SK-N-SH (cell line): ENCODE data around the gene ARMC7. TPM values are rescaled to one million over a fixed set of nuclear protein-coding genes. Genes with fewer than 3 reads are reported as not detected.

Source experiments
- CTCF ChIA-PET: fragments of 300-600, 350-600 bp; formaldehyde crosslinking; extraction: SDS; loops from one replicate; lab custom pipeline; 2021; lab: Yijun Ruan, JAX
- POLR2A ChIA-PET: fragments of 350-600 bp; sonication (Branson Sonifier 250); formaldehyde crosslinking; extraction: SDS; loops from one replicate; lab custom pipeline; 2020; ENCODE audit warnings: antibody characterized with exemption, inconsistent platforms; lab: Yijun Ruan, JAX
- DNase-seq: peaks from one replicate; pipeline ENCODE4 v3.0.0; 2012
- H2AFZ ChIP-seq: fragments of 200-600 bp; sonication (generic); 2 replicates; pipeline ENCODE4 v1.8.1; 2016; ENCODE audit warnings: antibody characterized with exemption, mild to moderate bottlenecking, low read depth
- H3F3A ChIP-seq: fragments of 200-600 bp; sonication (generic); replicated peaks from 2 replicates; pipeline ENCODE3; 2016; ENCODE audit warnings: antibody characterized with exemption, mild to moderate bottlenecking; ENCODE audit not compliant: insufficient read depth
- H3K27ac ChIP-seq, 2 experiments: fragments of 200-500 bp in 1 of 2; fragments of 200-600 bp in 1 of 2; sonication (Bioruptor generic) in 1 of 2; sonication (generic), shearing (Covaris generic) in 1 of 2; 2 replicates each; pipeline versions ENCODE4 v1.5.1 to v1.6.1; 2014 to 2016; ENCODE audit warnings: low read depth in 2 of 2, inconsistent platforms in 1 of 2, low read length in 1 of 2, mild to moderate bottlenecking in 1 of 2, mixed read lengths in 1 of 2
- H3K27me3 ChIP-seq: fragments of 200-600 bp; sonication (generic), shearing (Covaris generic); 2 replicates; pipeline ENCODE4 v1.6.1; 2016; ENCODE audit warnings: mixed run types; ENCODE audit not compliant: insufficient read depth
- H3K36me3 ChIP-seq, 2 experiments: fragments of 200-500 bp in 1 of 2; fragments of 200-600 bp in 1 of 2; sonication (Bioruptor generic) in 1 of 2; sonication (generic) in 1 of 2; replicated peaks in 1 of 2; 2 replicates each; pipeline versions ENCODE3 to v1.5.1; 2014 to 2016; ENCODE audit warnings: low read length in 1 of 2, mild to moderate bottlenecking in 1 of 2; ENCODE audit not compliant: insufficient read depth in 2 of 2, control insufficient read depth in 1 of 2
- H3K4me1 ChIP-seq, 2 experiments: fragments of 200-500 bp in 1 of 2; fragments of 200-600 bp in 1 of 2; sonication (Bioruptor generic) in 1 of 2; sonication (generic), shearing (Covaris generic) in 1 of 2; 2 replicates each; pipeline versions ENCODE4 v1.5.1 to v1.6.1; 2014 to 2016; ENCODE audit warnings: low read depth in 1 of 2, low read length in 1 of 2, mixed run types in 1 of 2; ENCODE audit not compliant: insufficient read depth in 2 of 2, control insufficient read depth in 1 of 2
- H3K4me2 ChIP-seq: fragments of 200-600 bp; sonication (generic), shearing (Covaris generic); 2 replicates; pipeline ENCODE4 v1.6.1; 2017; ENCODE audit warnings: mixed run types
- H3K4me3 ChIP-seq, 2 experiments: fragments of 200-500 bp in 1 of 2; fragments of 200-600 bp in 1 of 2; sonication (Bioruptor generic) in 1 of 2; sonication (generic), shearing (Covaris generic) in 1 of 2; 2 replicates each; pipeline versions ENCODE4 v1.5.1 to v1.8.1; 2014 to 2016; ENCODE audit warnings: low read depth in 2 of 2, inconsistent platforms in 1 of 2, low read length in 1 of 2, mild to moderate bottlenecking in 1 of 2, mixed read lengths in 1 of 2, moderate library complexity in 1 of 2
- H3K79me2 ChIP-seq: fragments of 200-600 bp; sonication (generic); 2 replicates; pipeline ENCODE4 v1.8.1; 2017; ENCODE audit warnings: mild to moderate bottlenecking; ENCODE audit not compliant: insufficient read depth
- H3K9ac ChIP-seq: fragments of 200-600 bp; sonication (generic); 2 replicates; pipeline ENCODE4 v1.6.1; 2017; ENCODE audit warnings: mixed run types
- H3K9me2 ChIP-seq: fragments of 200-600 bp; sonication (generic); 2 replicates; pipeline ENCODE4 v1.6.1; 2017; ENCODE audit warnings: mixed run types
- H3K9me3 ChIP-seq: fragments of 200-600 bp; sonication (generic); 2 replicates; pipeline ENCODE4 v1.6.1; 2017; ENCODE audit warnings: mixed run types, mild to moderate bottlenecking, moderate library complexity
- H4K20me1 ChIP-seq: fragments of 200-600 bp; sonication (generic); 2 replicates; pipeline ENCODE4 v1.6.1; 2017; ENCODE audit warnings: mild to moderate bottlenecking, mixed run types; ENCODE audit not compliant: insufficient read depth
- ELF1 ChIP-seq: IDR thresholded peaks from 2 replicates; pipeline ENCODE4 v1.4.0; 2012
- EP300 ChIP-seq, 2 experiments: IDR thresholded peaks; 2 replicates each; pipeline versions ENCODE4 v1.4.0 to v1.6.1; 2012; ENCODE audit warnings: borderline replicate concordance in 1 of 2, low read depth in 1 of 2, low read length in 1 of 2
- EZH2phosphoT487 ChIP-seq: fragments of 200-600 bp; sonication (generic); IDR thresholded peaks from 2 replicates; pipeline ENCODE4 v1.6.1; 2017; ENCODE audit warnings: low read depth, mixed run types, mild to moderate bottlenecking, antibody characterized with exemption, moderate library complexity, borderline replicate concordance
- GABPA ChIP-seq: IDR thresholded peaks from 2 replicates; pipeline ENCODE4 v1.4.0; 2012; ENCODE audit warnings: low read depth, mild to moderate bottlenecking
- GATA2 ChIP-seq: sonication (generic); formaldehyde crosslinking; IDR thresholded peaks from 2 replicates; pipeline ENCODE4 v1.5.0; 2020; ENCODE audit warnings: mild to moderate bottlenecking, missing genetic modification reagents
- NFIC ChIP-seq: IDR thresholded peaks from 2 replicates; pipeline ENCODE4 v1.4.0; 2012; ENCODE audit warnings: borderline replicate concordance
- NRF1 ChIP-seq: IDR thresholded peaks from 2 replicates; pipeline ENCODE4 v1.6.1; 2012; ENCODE audit warnings: low read depth, mild to moderate bottlenecking, low read length
- PBX3 ChIP-seq: IDR thresholded peaks from 2 replicates; pipeline ENCODE4; 2012
- POLR2AphosphoS5 ChIP-seq: IDR thresholded peaks from 2 replicates; pipeline ENCODE4 v1.6.1; 2012; ENCODE audit warnings: low read depth, low read length
- RAD21 ChIP-seq: IDR thresholded peaks from 2 replicates; pipeline ENCODE4 v1.6.1; 2012; ENCODE audit warnings: mild to moderate bottlenecking, low read length
- RXRA ChIP-seq: IDR thresholded peaks from 2 replicates; pipeline ENCODE4 v1.4.0; 2012; ENCODE audit warnings: low read depth, mild to moderate bottlenecking, borderline replicate concordance
- SMC3 ChIP-seq: IDR thresholded peaks from 2 replicates; pipeline ENCODE4 v1.6.1; 2012; ENCODE audit warnings: low read depth, low read length, improper control_type of control experiment
- TCF12 ChIP-seq: IDR thresholded peaks from 2 replicates; pipeline ENCODE4 v1.4.0; 2012
- YY1 ChIP-seq: IDR thresholded peaks from 2 replicates; pipeline ENCODE4 v1.4.0; 2012; ENCODE audit warnings: low read depth, mild to moderate bottlenecking
- WGBS: methylation state at CpG from one replicate; pipeline ENCODE4 v1.1.6; 2017; ENCODE audit warnings: low lambda C conversion rate; 5-methylcytosine and 5-hydroxymethylcytosine counted together
- polyA plus RNA-seq, 3 experiments: library from polyadenylated mRNA; depleted of rRNA; stranded (reverse); fragments of >200 nt; gene quantifications; 2 replicates each; pipeline ENCODE4 v1.2.3, GENCODE V29; 2012
- TF ChIP-seq, protein P1 (sequence below): fragments of 150-350 bp; IDR thresholded peaks from 2 replicates; pipeline ENCODE4 v1.6.1; 2016; ENCODE audit warnings: mild to moderate bottlenecking, low read depth, low read length
- TF ChIP-seq, protein P2 (sequence below): IDR thresholded peaks from 2 replicates; pipeline ENCODE4 v1.4.0; 2012; ENCODE audit warnings: low read depth

Gene ARMC7
- polyA plus RNA-seq, 1 of the 3 experiments (the other 2 are of a cell fraction): 10.8 TPM

DNA sequence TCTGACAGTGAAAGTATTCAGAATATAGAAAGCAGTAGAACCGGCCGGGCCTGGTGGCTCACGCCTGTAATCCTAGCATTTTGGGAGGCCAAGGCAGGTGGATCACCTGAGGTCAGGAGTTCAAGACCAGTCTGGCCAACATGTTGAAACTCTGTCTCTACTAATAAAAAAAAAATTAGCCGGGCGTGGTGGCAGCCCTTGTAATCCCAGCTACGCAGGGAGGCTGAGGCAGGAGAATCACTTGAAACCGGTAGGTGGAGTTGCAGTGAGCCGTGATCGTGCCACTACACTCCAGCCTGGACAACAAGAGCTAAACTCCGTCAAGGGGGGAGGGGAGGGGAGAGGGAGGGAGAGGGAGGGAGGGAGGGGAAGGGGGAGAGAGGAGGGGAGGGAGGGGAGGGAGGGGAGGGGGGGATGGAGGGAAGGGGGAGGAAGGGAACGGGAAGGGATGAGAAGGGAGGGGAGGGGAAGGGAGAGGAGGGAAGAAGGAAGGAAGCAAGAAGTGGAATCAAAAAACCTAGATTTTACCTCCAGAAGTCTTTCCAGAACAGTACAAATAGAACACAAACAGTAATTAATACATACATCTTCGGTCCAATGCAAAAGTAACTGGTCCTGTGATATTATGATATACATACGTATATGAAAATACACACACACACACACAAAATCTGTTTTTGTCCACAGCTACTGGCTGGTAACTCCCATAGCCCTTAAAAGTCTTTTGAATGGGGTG lies 32.6 kb downstream of the ARMC7 start:
- CTCF ChIA-PET: interaction anchor here (1.5 to 1.7 kb wide), 2 partner anchors 12 to 28 kb away, joined by 3 to 17 read pairs; partner anchors contain the start of gene NT5C
- H3K27me3 ChIP-seq: no peaks in the 10 kb centered on the region
- no peaks in the 10 kb centered on the region for H3K9me2 ChIP-seq
- DNase-seq: no peak
- peaks cover 71% of the 10 kb centered on the region for H3F3A ChIP-seq
- H2AFZ ChIP-seq: no peak overlapping the region
- TF ChIP-seq SMC3 (no peak), EZH2phosphoT487 (no peak), RAD21 (no peak), YY1 (no peak), RXRA (no peak), PBX3 (no peak), GATA2 (CRISPR knock-in tag) (no peak), GABPA (no peak), NRF1 (no peak), NFIC (no peak)
- TF ChIP-seq, protein P1, sequence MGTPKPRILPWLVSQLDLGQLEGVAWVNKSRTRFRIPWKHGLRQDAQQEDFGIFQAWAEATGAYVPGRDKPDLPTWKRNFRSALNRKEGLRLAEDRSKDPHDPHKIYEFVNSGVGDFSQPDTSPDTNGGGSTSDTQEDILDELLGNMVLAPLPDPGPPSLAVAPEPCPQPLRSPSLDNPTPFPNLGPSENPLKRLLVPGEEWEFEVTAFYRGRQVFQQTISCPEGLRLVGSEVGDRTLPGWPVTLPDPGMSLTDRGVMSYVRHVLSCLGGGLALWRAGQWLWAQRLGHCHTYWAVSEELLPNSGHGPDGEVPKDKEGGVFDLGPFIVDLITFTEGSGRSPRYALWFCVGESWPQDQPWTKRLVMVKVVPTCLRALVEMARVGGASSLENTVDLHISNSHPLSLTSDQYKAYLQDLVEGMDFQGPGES: no peak
- 92% methylated on average over 13 of the region's 13 CpGs for WGBS
- no peaks in the 10 kb centered on the region for H3K9me3 ChIP-seq
- no peak overlapping the region for H3K4me3 ChIP-seq
- no peak overlapping the region for H3K9ac ChIP-seq
- H3K27ac ChIP-seq: no peak overlapping the region
- H4K20me1 ChIP-seq: peaks cover 23% of the 10 kb centered on the region; the same call in 1 of the 2 replicates
- H3K79me2 ChIP-seq: peaks cover 95% of the 10 kb centered on the region
- POLR2A ChIA-PET: interaction anchor here (1.5 kb wide), 1 partner anchor 9 kb away, joined by 3 read pairs; no protein-coding TSS in a partner anchor
- peaks cover 61 to 97% of the 10 kb centered on the region in 2 experiments for H3K36me3 ChIP-seq
- no peak overlapping the region for H3K4me2 ChIP-seq
- no peaks in the 10 kb centered on the region for H3K4me1 ChIP-seq

- no peaks in the 10 kb centered on the region for H3K9me3 ChIP-seq
- peaks cover 96% of the 10 kb centered on the region for H3K79me2 ChIP-seq
- no peak overlapping the region for H3K27ac ChIP-seq
- no peak overlapping the region for H3K9ac ChIP-seq
- peaks cover 60 to 89% of the 10 kb centered on the region in 2 experiments for H3K36me3 ChIP-seq
- TF ChIP-seq TCF12 (no peak), EP300 (IDR thresholded peaks at IDR 0.05; ENCODE audit: borderline replicate concordance in 1 of 2, low read depth in 1 of 2, low read length in 1 of 2) (no peak), ELF1 (no peak), NRF1 (no peak), POLR2AphosphoS5 (no peak), GABPA (no peak)
- TF ChIP-seq, protein P2, sequence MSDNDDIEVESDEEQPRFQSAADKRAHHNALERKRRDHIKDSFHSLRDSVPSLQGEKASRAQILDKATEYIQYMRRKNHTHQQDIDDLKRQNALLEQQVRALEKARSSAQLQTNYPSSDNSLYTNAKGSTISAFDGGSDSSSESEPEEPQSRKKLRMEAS: no peak
- H3K4me2 ChIP-seq: no peak overlapping the region
- no peaks in the 10 kb centered on the region for H3K9me2 ChIP-seq
- H3K4me1 ChIP-seq: no peaks in the 10 kb centered on the region; a peak in 1 of 4 replicates
- no peak overlapping the region for H3K4me3 ChIP-seq
- no peaks in the 10 kb centered on the region for H3K27me3 ChIP-seq
- peaks cover 44% of the 10 kb centered on the region for H4K20me1 ChIP-seq
- no peak overlapping the region for H2AFZ ChIP-seq
- DNase-seq: no peak
- WGBS: 88% methylated on average over 11 of the region's 11 CpGs
- CTCF ChIA-PET: interaction anchor here (0.8 to 2.1 kb wide), 8 partner anchors 8 to 57 kb away, joined by 3 to 16 read pairs (median 6); partner anchors contain the start of gene NT5C
- H3F3A ChIP-seq: peaks cover 62% of the 10 kb centered on the region
- POLR2A ChIA-PET: interaction anchor here (2.1 kb wide), 1 partner anchor 9 kb away, joined by 14 read pairs; the partner anchor contains the start of gene JPT1
These were observed 35.2 kb downstream of the ARMC7 start for GRCh38 chr17:75144816-75145512.
